GM12864 (cell line): Measurements from ENCODE around the gene CADPS2.

Experiments used
- DNase-seq: peaks from one replicate; pipeline ENCODE4 v3.0.0-alpha.2; 2011; ENCODE audit warnings: low read depth
- H3K4me3 ChIP-seq: 2 replicates; pipeline ENCODE4 v1.5.1; 2011; ENCODE audit warnings: mild to moderate bottlenecking, low read depth, low read length, control low read depth
- TF ChIP-seq, protein P1 (sequence below): IDR thresholded peaks from 2 replicates; pipeline ENCODE4 v1.5.1; 2011; ENCODE audit warnings: low read depth, mild to moderate bottlenecking, moderate library complexity, low read length, control low read depth, inconsistent platforms; ENCODE audit errors: missing control alignments

The CADPS2 gene

DNA sequence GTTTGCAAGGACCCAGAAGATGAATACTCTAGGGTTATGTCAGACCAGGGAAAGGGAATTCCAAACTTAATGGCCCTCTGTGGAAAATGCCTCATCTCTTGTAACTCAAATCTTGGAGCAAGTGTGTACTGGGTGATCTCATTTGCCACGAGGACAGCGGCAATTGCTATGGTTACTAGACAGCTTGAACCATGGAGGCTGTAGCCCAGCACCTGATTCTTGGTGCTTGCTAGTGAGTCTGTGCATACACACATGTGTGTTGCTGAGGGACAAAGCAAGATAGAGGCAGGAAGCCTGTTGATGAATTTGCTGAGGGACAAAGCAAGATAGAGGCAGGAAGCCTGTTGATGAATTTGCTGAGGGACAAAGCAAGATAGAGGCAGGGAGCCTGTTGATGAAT lies 523.1 kb downstream of the CADPS2 start:
- DNase-seq, result no peak
- H3K4me3 ChIP-seq, result no peak overlapping the region
- TF ChIP-seq, protein P1, sequence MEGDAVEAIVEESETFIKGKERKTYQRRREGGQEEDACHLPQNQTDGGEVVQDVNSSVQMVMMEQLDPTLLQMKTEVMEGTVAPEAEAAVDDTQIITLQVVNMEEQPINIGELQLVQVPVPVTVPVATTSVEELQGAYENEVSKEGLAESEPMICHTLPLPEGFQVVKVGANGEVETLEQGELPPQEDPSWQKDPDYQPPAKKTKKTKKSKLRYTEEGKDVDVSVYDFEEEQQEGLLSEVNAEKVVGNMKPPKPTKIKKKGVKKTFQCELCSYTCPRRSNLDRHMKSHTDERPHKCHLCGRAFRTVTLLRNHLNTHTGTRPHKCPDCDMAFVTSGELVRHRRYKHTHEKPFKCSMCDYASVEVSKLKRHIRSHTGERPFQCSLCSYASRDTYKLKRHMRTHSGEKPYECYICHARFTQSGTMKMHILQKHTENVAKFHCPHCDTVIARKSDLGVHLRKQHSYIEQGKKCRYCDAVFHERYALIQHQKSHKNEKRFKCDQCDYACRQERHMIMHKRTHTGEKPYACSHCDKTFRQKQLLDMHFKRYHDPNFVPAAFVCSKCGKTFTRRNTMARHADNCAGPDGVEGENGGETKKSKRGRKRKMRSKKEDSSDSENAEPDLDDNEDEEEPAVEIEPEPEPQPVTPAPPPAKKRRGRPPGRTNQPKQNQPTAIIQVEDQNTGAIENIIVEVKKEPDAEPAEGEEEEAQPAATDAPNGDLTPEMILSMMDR, result no peak

DNA sequence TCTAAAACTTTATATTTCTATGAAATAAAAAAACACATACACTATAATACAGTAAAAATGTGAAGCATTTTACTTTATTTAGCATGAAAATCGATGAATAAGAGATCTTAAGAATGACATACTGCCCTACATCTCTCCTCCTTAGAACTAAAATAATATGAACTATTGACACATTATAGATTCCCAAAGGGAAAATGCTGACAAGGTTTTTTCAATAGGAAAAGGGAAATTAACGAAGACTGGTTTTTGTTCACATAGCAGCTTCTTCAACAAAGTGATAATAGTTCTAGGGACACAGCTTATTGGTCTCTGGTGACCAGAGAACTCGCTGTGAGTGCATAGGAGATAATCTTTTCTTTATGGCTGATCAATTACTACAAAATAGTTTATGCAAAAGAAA lies 523.8 kb downstream of the CADPS2 start:
- H3K4me3 ChIP-seq, result no peak overlapping the region
- DNase-seq, result no peak
- TF ChIP-seq, protein P1, result no peak

DNA sequence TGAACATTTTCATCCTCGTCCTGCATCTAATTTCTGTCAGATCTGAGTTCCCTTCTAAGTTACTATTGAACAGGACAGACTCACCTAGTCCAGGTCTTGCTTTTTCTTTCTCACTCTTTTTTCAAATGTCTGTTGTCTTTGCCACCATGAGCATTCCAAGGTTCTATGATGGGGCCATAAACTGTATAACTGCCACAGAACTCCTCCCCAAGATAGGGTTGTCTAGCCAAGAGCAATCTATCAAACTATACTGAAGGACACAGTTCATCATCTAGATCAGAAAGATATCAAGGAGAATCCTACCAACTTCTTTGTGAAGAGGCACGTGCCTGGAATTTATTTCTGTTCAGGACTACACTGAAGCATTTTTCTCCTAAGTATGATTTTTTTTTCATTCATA lies 531.6 kb downstream of the CADPS2 start:
- H3K4me3 ChIP-seq, result no peak overlapping the region
- DNase-seq, result no peak
- TF ChIP-seq, protein P1, result no peak

DNA sequence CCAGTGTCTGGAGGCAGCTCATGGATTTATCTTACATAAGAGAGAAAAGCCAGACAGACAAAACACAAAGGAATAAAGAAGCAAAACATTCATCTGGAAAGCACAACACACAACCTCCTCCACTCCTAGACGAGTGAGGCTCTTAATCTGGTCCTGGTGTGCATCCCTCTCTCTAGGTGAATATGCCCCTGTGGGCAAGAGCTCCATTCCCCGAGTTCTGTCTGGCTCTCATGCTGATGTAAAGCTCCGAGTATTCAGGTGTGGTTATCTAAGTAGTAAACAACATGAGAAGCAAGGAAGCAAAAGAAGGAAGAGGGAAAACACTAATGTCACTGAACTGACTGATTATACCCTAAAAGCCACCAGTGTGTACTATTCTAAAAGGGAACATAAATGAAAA lies 533.8 kb downstream of the CADPS2 start:
- TF ChIP-seq, protein P1, result no peak
- H3K4me3 ChIP-seq, result no peak overlapping the region
- DNase-seq, result no peak

DNA sequence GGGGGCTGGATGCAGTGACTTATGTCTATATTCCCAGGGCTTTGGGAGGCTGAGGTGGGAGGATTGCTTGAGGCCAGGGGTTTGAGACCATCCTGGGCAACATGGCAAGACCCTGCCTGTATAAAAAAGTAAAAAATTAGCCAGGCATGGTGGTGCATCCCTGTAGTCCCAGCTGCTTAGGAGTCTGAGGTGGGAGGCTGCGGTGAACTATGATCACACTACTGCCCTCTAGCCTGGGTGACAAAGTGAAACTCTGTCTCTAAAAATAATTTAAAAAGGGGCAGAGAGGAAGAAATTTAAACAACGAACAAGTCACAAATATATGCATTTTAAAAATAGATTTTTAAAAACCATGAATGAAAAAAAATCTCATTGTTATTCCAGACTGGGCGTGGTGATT lies 535.6 kb downstream of the CADPS2 start:
- TF ChIP-seq, protein P1, result peak; percentile 1
- H3K4me3 ChIP-seq, result no peak overlapping the region
- DNase-seq, result no peak

DNA sequence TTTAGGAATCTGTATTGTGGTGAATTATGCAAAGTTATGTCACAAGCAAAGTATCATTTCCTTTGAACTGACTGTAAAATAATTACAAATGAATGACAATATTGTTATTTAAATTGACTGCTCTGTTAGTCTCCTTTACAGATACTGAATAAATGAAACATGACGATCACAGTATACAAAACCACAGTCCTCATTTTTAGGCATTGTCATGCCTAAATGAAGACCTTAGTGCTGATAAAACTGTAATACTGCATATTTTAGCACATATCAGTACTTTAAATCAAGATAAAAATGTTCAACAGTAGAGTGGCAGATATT lies 542.0 kb downstream of the CADPS2 start:
- no peak for DNase-seq
- TF ChIP-seq, protein P1, result no peak
- H3K4me3 ChIP-seq, result no peak overlapping the region

DNA sequence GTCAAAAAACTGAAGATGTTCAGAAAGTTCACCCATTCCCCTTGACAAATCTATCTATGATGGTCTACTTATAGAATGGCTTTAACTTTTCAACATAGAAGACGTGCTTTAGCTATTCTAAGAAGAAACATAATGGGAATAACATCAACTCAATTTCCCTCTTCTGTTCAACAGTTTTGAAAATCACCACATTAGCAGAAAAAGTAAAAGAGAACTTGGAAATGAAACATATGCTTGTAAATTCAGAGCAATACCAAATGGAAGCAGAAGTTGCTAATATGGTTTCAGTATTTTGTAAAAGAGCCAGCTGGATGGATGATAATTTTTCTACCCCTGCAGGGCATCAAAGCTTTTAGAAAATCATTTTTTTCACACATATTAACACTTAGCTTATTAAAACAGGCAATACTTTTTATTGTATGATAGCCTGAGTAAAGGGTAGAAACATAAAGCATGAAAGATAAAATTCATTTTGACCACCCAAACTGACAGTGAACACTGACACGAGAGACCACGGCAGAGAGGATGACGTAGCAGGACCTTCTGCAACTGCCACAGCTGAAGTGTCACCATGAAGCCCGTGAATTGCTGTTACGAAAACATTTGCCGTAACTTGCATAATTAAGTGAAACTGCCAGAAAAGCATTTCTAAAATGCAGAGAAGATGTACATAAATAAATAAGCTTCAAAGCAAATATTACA lies 542.5 kb downstream of the CADPS2 start:
- no peak overlapping the region for H3K4me3 ChIP-seq
- no peak for DNase-seq

More for the DNA sequence above, 542.5 kb downstream of the CADPS2 start:
- TF ChIP-seq, protein P1, result no peak
